Testis (tissue), 2 donors: ENCODE measurements around the gene SGSM2.

Experiments
- CTCF ChIP-seq, 3 experiments: fragments of 450-650 bp in 2 of 3; fragments of 200-600 bp in 1 of 3; sonication (generic) in 1 of 3; IDR thresholded peaks; one replicate each; pipeline ENCODE4 v1.5.1; 2016 to 2019; ENCODE audit warnings: antibody characterized with exemption in 3 of 3, mild to moderate bottlenecking in 2 of 3, moderate library complexity in 1 of 3
- POLR2A ChIP-seq: fragments of 450-650 bp; IDR thresholded peaks from one replicate; pipeline ENCODE4 v1.6.1; 2017; ENCODE audit warnings: antibody characterized with exemption, mild to moderate bottlenecking, moderate library complexity

GRCh38 chr17:2403044-2403443 is 65.7 kb downstream of the SGSM2 start:
- no peak for TF ChIP-seq CTCF (IDR thresholded peaks at IDR 0.05)
- TF ChIP-seq POLR2A, result no peak
